ENCODE results near the gene LATS2. TPM values are rescaled to one million over a fixed set of nuclear protein-coding genes. Genes with fewer than 3 reads are reported as not detected.

The LATS2 gene
- total RNA-seq, 1 donor, result 24.2 TPM

DNA sequence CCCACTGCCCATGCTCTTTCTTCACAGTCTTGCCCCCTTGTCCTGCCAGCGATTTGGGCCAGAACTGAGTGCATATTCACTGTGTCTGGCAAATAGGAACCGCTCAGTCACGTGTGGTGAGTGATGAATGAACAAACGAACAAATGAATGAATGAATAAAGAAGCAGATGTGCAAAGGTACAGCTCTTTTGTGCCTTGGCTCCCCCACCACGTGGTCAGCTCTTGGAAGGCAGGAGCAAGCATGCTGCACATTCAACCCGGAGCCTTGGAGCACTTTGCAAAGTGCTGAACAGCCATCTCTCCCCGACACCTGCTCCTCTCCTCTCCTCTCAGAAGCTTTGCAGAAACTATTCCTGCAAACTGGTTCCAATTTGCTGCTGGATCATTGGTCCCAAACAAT, 52.4 kb downstream of the LATS2 start:
- DNase-seq (ENCODE audit: insufficient read length, low spot score, missing footprints), result no peak
- TF ChIP-seq, protein P1, sequence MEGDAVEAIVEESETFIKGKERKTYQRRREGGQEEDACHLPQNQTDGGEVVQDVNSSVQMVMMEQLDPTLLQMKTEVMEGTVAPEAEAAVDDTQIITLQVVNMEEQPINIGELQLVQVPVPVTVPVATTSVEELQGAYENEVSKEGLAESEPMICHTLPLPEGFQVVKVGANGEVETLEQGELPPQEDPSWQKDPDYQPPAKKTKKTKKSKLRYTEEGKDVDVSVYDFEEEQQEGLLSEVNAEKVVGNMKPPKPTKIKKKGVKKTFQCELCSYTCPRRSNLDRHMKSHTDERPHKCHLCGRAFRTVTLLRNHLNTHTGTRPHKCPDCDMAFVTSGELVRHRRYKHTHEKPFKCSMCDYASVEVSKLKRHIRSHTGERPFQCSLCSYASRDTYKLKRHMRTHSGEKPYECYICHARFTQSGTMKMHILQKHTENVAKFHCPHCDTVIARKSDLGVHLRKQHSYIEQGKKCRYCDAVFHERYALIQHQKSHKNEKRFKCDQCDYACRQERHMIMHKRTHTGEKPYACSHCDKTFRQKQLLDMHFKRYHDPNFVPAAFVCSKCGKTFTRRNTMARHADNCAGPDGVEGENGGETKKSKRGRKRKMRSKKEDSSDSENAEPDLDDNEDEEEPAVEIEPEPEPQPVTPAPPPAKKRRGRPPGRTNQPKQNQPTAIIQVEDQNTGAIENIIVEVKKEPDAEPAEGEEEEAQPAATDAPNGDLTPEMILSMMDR (IDR thresholded peaks at IDR 0.05; ENCODE audit: extremely low read depth, low read depth, low read length), result no peak
- Histone ChIP-seq H3K27ac (ENCODE audit: low read depth, low read length) (no peak overlapping the region), H2AFZ (ENCODE audit: low read length) (no peak overlapping the region), H3K4me3 (ENCODE audit: insufficient read depth, low read length) (no peak overlapping the region), H4K20me1 (ENCODE audit: insufficient read depth, low read length) (peaks cover 52% of the 10 kb centered on the region), H3K36me3 (ENCODE audit: insufficient read depth, low read length) (peaks cover 8% of the 10 kb centered on the region), H3K27me3 (ENCODE audit: insufficient read depth, low read length) (no peaks in the 10 kb centered on the region), H3K79me2 (ENCODE audit: insufficient read depth, low read length) (peaks cover 96% of the 10 kb centered on the region), H3K9me3 (ENCODE audit: low read depth, low read length) (no peaks in the 10 kb centered on the region), H3K4me1 (ENCODE audit: insufficient read depth, low read length) (peaks cover 29% of the 10 kb centered on the region), H3K4me2 (ENCODE audit: insufficient read depth, low read length) (no peak overlapping the region)

DNA sequence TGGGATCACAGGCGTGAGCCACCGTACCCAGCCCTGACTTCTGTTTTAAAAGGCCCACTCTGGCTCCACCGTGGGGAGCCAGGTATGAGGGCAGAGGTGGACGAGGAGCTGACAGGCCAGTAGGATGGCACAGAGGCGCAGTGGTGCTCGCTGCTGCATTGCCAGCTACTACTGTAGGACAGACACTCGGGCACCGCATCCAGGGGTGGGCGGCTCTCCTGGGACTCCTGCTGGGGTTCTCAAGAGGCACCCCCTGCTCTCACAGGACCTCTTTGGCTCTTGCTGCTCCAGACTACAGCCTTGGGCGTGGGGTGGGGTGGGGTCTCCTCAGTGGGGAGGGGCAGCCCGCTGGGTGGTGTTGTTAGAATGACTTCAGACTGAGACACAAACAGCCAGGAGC, 53.4 kb downstream of the LATS2 start:
- H3K27me3 ChIP-seq (ENCODE audit: insufficient read depth, low read length), result no peaks in the 10 kb centered on the region

DNA sequence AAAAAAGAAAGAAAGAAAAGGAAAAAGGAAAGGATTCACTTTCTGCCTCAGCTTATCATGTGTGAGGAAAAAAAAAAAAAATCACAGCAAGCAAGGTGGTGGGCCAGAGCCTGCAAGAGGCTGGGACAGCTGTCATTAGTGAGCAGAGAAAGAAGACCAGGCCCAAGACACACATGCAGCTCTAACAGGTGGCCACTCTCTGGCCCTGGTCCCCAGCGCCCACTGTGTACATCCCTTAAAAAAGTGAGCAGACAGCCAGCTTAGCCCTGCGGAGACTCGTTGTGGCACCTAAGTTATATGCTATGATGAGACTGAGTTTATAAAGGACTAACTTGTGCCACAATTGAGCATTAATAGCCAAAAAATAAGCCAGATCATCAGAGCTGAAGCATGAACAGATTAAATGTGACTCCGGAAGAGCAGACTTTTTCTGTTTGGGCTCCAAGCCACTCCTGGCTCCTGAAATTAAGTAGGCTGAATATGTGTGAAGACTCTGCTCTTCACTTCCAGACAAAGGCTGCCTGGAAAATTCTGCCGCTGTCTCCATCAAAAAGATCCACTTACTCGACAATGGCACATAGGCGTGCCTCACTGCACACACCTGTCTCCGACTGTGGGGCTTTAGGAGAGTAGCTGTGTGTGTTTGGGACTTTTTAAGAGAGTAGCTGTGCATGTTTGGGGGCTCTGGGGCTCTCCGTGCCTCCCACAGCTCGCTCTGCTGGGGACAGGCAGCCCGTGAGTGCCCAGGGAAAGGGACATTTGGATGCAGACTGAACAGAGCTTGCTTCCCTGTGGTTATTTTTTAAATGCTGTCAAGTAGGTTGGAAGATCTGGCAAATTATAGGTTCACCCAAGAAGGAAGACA, 55.0 kb downstream of the LATS2 start:
- no peak overlapping the region for H3K4me3 ChIP-seq (ENCODE audit: insufficient read depth, low read length)
- peaks cover 35% of the 10 kb centered on the region for H4K20me1 ChIP-seq (ENCODE audit: insufficient read depth, low read length)
- DNase-seq (ENCODE audit: insufficient read length, low spot score, missing footprints), result no peak
- TF ChIP-seq, protein P1 (IDR thresholded peaks at IDR 0.05; ENCODE audit: extremely low read depth, low read depth, low read length), result no peak
- no peaks in the 10 kb centered on the region for H3K9me3 ChIP-seq (ENCODE audit: low read depth, low read length)
- H3K36me3 ChIP-seq (ENCODE audit: insufficient read depth, low read length), result peaks cover 18% of the 10 kb centered on the region
- H3K4me2 ChIP-seq (ENCODE audit: insufficient read depth, low read length), result no peak overlapping the region
- no peak overlapping the region for H2AFZ ChIP-seq (ENCODE audit: low read length)
- H3K79me2 ChIP-seq (ENCODE audit: insufficient read depth, low read length), result peaks cover 94% of the 10 kb centered on the region
- peaks cover 11% of the 10 kb centered on the region for H3K4me1 ChIP-seq (ENCODE audit: insufficient read depth, low read length)
- no peak overlapping the region for H3K27ac ChIP-seq (ENCODE audit: low read depth, low read length)
- no peaks in the 10 kb centered on the region for H3K27me3 ChIP-seq (ENCODE audit: insufficient read depth, low read length)

More for the DNA sequence above, 53.4 kb downstream of the LATS2 start:
- DNase-seq (ENCODE audit: insufficient read length, low spot score, missing footprints), result no peak
- peaks cover 12% of the 10 kb centered on the region for H3K36me3 ChIP-seq (ENCODE audit: insufficient read depth, low read length)
- peaks cover 95% of the 10 kb centered on the region for H3K79me2 ChIP-seq (ENCODE audit: insufficient read depth, low read length)
- H4K20me1 ChIP-seq (ENCODE audit: insufficient read depth, low read length), result peaks cover 45% of the 10 kb centered on the region
- peaks cover 19% of the 10 kb centered on the region for H3K4me1 ChIP-seq (ENCODE audit: insufficient read depth, low read length)
- no peak overlapping the region for H3K4me3 ChIP-seq (ENCODE audit: insufficient read depth, low read length)
- TF ChIP-seq, protein P1 (IDR thresholded peaks at IDR 0.05; ENCODE audit: extremely low read depth, low read depth, low read length), result no peak
- H2AFZ ChIP-seq (ENCODE audit: low read length), result no peak overlapping the region
- H3K27ac ChIP-seq (ENCODE audit: low read depth, low read length), result no peak overlapping the region
- no peak overlapping the region for H3K4me2 ChIP-seq (ENCODE audit: insufficient read depth, low read length)
- H3K9me3 ChIP-seq (ENCODE audit: low read depth, low read length), result no peaks in the 10 kb centered on the region

DNA sequence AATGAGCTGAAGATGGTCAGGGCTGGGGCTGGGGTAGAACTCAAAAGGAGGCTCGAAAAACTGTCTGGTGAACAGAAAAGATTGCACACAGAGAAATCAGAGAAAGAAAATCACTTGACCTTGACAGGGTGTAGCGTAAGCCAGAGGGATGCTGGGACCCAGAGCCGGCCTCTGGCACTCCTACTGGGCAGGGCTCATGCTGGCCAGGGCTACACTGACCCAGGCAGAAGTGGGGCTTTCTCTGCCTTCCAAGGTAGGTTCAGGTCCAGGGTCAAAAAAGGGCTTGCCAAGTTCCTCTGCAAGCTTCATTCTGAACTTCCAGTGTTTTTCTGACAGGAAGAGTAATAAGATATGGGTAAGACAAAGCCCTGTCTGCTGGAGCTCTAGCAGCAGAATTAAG, 56.2 kb downstream of the LATS2 start:
- Histone ChIP-seq H3K4me1 (ENCODE audit: insufficient read depth, low read length) (no peaks in the 10 kb centered on the region), H3K4me3 (ENCODE audit: insufficient read depth, low read length) (no peak overlapping the region), H3K27ac (ENCODE audit: low read depth, low read length) (no peak overlapping the region), H2AFZ (ENCODE audit: low read length) (no peak overlapping the region), H3K79me2 (ENCODE audit: insufficient read depth, low read length) (peaks cover 91% of the 10 kb centered on the region), H3K27me3 (ENCODE audit: insufficient read depth, low read length) (no peaks in the 10 kb centered on the region), H4K20me1 (ENCODE audit: insufficient read depth, low read length) (peaks cover 23% of the 10 kb centered on the region), H3K9me3 (ENCODE audit: low read depth, low read length) (no peaks in the 10 kb centered on the region), H3K4me2 (ENCODE audit: insufficient read depth, low read length) (no peak overlapping the region), H3K36me3 (ENCODE audit: insufficient read depth, low read length) (peaks cover 19% of the 10 kb centered on the region)
- no peak for DNase-seq (ENCODE audit: insufficient read length, low spot score, missing footprints)
- TF ChIP-seq, protein P1 (IDR thresholded peaks at IDR 0.05; ENCODE audit: extremely low read depth, low read depth, low read length), result no peak
